Kidney (tissue), 14 donors: ENCODE measurements around the gene ASPM. TPM values are rescaled to one million over a fixed set of nuclear protein-coding genes. Genes with fewer than 3 reads are reported as not detected.

Experiments
- DNase-seq, 5 donors: peaks; one replicate each; pipeline ENCODE4 v3.0.0-alpha.2; 2013 to 2020
- FAIRE-seq: peaks from 2 replicates; lab custom pipeline; 2012; peaks lifted over from hg19 to GRCh38; lab: Jason Lieb, UNC
- H3K27ac ChIP-seq, 2 donors: one replicate each; pipeline ENCODE4 v1.7.0; 2013; ENCODE audit warnings: low read depth in 2 of 2, low read length in 2 of 2, inconsistent platforms in 1 of 2
- H3K27me3 ChIP-seq: one replicate; pipeline ENCODE4 v1.7.1; 2013; ENCODE audit warnings: low read length, inconsistent platforms; ENCODE audit not compliant: control insufficient read depth, insufficient read depth
- H3K36me3 ChIP-seq, 3 donors: one replicate each; pipeline versions ENCODE4 v1.7.0 to v1.7.1; 2013; ENCODE audit warnings: low read length in 3 of 3, control low read depth in 1 of 3, inconsistent platforms in 1 of 3; ENCODE audit not compliant: insufficient read depth in 3 of 3, control insufficient read depth in 2 of 3
- H3K4me1 ChIP-seq, 3 donors: one replicate each; pipeline versions ENCODE4 v1.7.0 to v1.7.1; 2013; ENCODE audit warnings: low read length in 3 of 3, inconsistent platforms in 1 of 3, low read depth in 1 of 3; ENCODE audit not compliant: control insufficient read depth in 2 of 3, insufficient read depth in 2 of 3
- H3K4me3 ChIP-seq, 3 donors: one replicate each; pipeline versions ENCODE4 v1.7.0 to v1.8.1; 2013; ENCODE audit warnings: low read length in 3 of 3, control low read depth in 1 of 3, inconsistent platforms in 1 of 3
- H3K9ac ChIP-seq, 3 donors: one replicate each; pipeline versions ENCODE4 v1.7.0 to v1.7.1; 2013; ENCODE audit warnings: low read length in 3 of 3, control low read depth in 1 of 3, inconsistent platforms in 1 of 3
- H3K9me3 ChIP-seq, 3 donors: one replicate each; pipeline versions ENCODE4 v1.7.0 to v1.7.1; 2013; ENCODE audit warnings: low read length in 3 of 3, control low read depth in 1 of 3, inconsistent platforms in 1 of 3; ENCODE audit not compliant: control insufficient read depth in 2 of 3, insufficient read depth in 1 of 3
- intact Hi-C: fragments of 100-400 bp; cut with DNase I; formaldehyde crosslinking; loops from one replicate; pipeline ENCODE4 v1.11.1; 2022
- polyA plus RNA-seq: library from polyadenylated mRNA; stranded (reverse); fragments of 350-450 nt; fragmentation: Illumina TruSeq; extraction: RNeasy Lipid Tissue Mini Kit (QIAGEN cat#74804); gene quantifications from one replicate; pipeline ENCODE4 v1.2.3, GENCODE V29; 2014; ENCODE audit warnings: low read depth, low replicate concordance; ENCODE audit not compliant: insufficient read depth
- total RNA-seq: library from RNA; stranded (reverse); fragmentation: NEBNext Ultra II Directional; extraction: Animal tissue kit (Norgen Biotek cat#: 25700); gene quantifications from one replicate; pipeline ENCODE4 v1.2.1, GENCODE V29; 2021
- TF ChIP-seq, protein P1 (sequence below): IDR thresholded peaks from 3 replicates; pipeline ENCODE4 v1.5.1; 2012; ENCODE audit warnings: mild to moderate bottlenecking, moderate library complexity, borderline replicate concordance; ENCODE audit not compliant: insufficient read depth; ENCODE audit errors: extremely low read depth
- donor health status: control.
- donor health status: control.
- donor health status: control.
- donor health status: control.
- donor health status: control.
- donor health status: DM: yes; HTN: yes; CAD: no.
- donor health status: Normal renal cell carcinoma (clear cell type).

Gene ASPM
- total and polyA plus RNA-seq, 2 donors from 2014 or later, result 0.06 to 0.69 TPM

DNA sequence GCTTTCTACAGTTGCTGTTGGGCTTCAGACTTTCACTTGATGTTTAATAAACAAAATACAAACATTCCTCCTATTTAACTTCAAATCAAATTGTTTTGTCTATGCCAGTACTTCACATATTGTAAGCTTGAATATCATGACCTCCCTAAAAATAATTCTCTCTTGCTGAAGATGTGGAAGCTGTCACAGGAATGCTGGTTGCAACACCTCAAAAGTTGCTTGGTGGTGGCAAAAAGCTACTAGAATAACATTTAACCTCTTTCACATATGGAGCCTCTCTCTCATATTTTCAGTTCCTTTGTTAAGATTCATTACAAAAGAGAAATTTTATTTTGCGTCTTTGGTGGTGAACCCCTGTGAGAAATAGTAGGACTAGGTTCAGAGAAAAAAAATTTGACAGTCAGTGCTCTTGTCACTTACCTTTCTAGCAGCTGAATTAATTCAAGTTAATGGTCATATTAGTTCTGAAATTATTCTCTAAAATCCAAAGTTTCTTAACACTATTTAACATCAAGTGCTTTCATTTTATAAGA lies 53.9 kb downstream of the ASPM start:
- intact Hi-C loops, result no loop called here
- no peaks in the 10 kb centered on the region for H3K27me3 ChIP-seq
- H3K27ac ChIP-seq, result no peak overlapping the region
- H3K4me1 ChIP-seq, result no peaks in the 10 kb centered on the region
- H3K4me3 ChIP-seq, result no peak overlapping the region
- FAIRE-seq (no peak), DNase-seq (no peak)
- TF ChIP-seq, protein P1, sequence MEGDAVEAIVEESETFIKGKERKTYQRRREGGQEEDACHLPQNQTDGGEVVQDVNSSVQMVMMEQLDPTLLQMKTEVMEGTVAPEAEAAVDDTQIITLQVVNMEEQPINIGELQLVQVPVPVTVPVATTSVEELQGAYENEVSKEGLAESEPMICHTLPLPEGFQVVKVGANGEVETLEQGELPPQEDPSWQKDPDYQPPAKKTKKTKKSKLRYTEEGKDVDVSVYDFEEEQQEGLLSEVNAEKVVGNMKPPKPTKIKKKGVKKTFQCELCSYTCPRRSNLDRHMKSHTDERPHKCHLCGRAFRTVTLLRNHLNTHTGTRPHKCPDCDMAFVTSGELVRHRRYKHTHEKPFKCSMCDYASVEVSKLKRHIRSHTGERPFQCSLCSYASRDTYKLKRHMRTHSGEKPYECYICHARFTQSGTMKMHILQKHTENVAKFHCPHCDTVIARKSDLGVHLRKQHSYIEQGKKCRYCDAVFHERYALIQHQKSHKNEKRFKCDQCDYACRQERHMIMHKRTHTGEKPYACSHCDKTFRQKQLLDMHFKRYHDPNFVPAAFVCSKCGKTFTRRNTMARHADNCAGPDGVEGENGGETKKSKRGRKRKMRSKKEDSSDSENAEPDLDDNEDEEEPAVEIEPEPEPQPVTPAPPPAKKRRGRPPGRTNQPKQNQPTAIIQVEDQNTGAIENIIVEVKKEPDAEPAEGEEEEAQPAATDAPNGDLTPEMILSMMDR, result no peak
- H3K9me3 ChIP-seq, result no peaks in the 10 kb centered on the region
- no peak overlapping the region for H3K9ac ChIP-seq
- H3K36me3 ChIP-seq, result no peaks in the 10 kb centered on the region

DNA sequence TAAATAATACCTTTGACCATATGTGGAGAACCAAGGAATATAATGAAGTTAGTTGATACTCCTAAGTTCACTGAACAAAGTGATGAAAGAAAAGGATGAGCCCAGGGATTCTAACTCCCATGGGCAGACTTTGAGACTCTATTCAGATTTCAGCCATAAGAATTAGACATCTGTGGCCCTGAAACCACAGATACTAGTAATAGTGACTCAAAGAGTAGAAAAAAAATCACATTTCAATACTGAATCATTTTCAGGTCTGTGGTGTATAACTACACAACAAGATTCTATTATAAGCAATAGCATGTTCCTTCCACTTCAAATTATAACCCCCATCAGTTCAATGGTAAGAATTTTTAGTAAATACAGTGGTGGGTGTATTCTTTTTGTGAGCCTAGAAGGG lies 63.0 kb downstream of the ASPM start:
- no peaks in the 10 kb centered on the region for H3K27me3 ChIP-seq
- DNase-seq (no peak), FAIRE-seq (no peak)
- no peaks in the 10 kb centered on the region for H3K36me3 ChIP-seq
- TF ChIP-seq, protein P1, result no peak
- no peak overlapping the region for H3K27ac ChIP-seq
- H3K9ac ChIP-seq, result no peak overlapping the region
- H3K4me3 ChIP-seq, result no peak overlapping the region
- H3K4me1 ChIP-seq, result no peaks in the 10 kb centered on the region
- no peaks in the 10 kb centered on the region for H3K9me3 ChIP-seq
- intact Hi-C loops, result no loop called here

DNA sequence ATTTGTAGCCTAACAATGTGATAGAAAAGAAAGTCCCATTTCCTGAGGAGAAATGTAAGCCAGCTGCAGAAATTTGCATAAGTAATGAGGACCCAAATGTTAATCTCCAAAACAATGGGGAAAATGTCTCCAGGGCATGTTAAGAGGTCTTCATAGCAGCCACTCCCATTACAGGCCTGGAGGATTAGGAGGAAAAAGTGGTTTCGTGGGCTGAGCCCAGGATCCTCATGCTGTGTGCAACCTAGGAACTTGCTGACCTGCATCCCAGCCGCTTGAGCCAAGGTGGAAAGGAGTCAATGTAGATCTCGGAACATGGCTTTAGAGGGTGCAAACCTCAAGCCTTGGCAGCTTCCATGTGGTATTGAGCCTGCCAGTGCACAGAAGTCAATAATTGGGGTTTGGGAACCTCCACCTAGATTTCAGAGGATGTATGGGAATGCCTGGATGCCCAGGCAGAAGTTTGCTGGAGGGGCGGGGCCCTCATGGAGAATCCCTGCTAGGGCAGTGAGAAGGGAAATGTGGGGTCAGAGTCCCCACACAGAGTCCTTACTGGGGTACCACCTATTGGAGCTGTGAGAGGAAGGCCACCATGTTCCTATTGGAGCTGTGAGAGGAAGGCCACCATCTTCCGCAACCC lies 65.2 kb downstream of the ASPM start:
- DNase-seq (no peak), FAIRE-seq (no peak)
- H3K4me3 ChIP-seq, result no peak overlapping the region
- H3K4me1 ChIP-seq, result no peaks in the 10 kb centered on the region
- H3K27me3 ChIP-seq, result no peaks in the 10 kb centered on the region
- H3K27ac ChIP-seq, result no peak overlapping the region
- intact Hi-C loops, result no loop called here
- H3K9me3 ChIP-seq, result no peaks in the 10 kb centered on the region
- no peaks in the 10 kb centered on the region for H3K36me3 ChIP-seq
- TF ChIP-seq, protein P1, result no peak
- no peak overlapping the region for H3K9ac ChIP-seq

DNA sequence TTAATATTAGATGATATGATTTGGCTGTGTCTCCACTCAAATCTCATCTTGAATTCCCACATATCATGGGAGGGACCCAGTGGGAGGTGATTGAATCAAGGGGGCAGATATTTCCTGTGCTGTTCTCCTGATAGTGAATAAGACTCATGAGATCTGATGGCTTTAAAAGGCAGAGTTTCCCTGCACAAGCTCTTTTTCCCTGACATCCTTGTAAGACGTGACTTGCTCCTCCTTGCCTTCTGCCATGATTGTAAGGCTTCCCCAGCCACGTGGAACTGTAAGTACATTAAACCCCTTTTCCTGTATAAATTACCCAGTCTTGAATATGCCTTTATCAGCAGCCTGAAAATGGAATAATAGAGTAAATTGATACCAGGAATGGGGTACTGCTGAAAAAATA lies 66.1 kb downstream of the ASPM start:
- H3K9me3 ChIP-seq, result no peaks in the 10 kb centered on the region
- TF ChIP-seq, protein P1, result no peak
- FAIRE-seq (no peak), DNase-seq (no peak)
- intact Hi-C loops, result no loop called here
- no peak overlapping the region for H3K9ac ChIP-seq
- no peak overlapping the region for H3K27ac ChIP-seq
- no peak overlapping the region for H3K4me3 ChIP-seq
- H3K4me1 ChIP-seq, result no peaks in the 10 kb centered on the region
- H3K27me3 ChIP-seq, result no peaks in the 10 kb centered on the region
- H3K36me3 ChIP-seq, result no peaks in the 10 kb centered on the region
